HG02885 (cell line): ENCODE results near the gene EHMT2.

ENCODE experiments used
- ATAC-seq: cut with Tn5 transposase; IDR thresholded peaks from one replicate; pipeline ENCODE4 v1.9.1; 2021; ENCODE audit warnings: mild to moderate bottlenecking; ENCODE audit not compliant: unreplicated experiment, poor library complexity

The EHMT2 gene

DNA sequence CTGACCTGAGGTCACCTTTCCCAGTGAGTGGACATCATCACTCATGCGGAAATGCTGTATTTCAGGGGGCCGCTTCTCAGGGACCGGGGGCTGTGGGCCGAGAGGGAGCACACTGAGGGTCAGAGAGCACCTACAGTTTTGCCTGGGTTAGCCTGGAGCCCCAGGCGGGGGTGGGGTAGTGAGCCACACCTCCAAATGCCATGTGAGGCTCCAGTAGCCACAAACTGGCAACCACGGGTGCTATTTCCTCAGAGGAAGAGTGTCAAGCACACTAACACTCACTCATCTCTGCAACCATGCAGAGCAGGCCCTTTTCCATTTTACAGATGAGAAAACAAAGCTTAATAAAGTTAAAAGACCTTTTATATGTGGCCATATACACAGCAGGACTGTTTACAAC lies 4.7 kb downstream of the EHMT2 start:
- ATAC-seq: no peak

DNA sequence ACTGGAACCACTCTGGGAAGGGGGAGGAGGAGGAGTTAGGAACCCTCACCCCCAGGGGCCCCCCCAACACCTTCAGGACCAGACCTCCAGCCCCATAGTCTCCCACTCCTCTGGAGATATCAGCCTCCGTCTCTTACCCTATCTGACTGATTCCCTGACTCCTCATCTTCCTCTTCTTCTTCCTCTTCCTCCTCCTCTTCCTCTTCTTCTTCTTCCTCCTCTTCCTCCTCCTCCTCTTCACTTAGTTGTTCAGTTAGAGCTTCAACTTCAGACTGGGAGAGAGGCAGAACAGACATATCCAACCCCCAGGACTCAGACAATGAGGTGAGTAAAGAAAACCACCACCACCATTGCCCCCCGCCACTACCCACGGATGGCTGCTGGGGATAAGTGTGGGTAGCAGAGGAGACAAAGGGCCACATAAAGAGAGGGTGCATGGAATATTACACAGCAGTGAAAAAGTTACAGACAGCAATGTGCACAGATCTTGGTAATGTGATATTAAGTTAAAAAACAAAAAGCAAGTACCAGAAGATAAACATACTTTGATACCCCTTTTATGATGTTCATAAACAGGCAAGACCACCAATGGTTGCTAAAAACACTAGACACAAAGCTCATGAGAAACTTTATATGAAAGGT lies 8.0 kb downstream of the EHMT2 start:
- ATAC-seq: no peak

DNA sequence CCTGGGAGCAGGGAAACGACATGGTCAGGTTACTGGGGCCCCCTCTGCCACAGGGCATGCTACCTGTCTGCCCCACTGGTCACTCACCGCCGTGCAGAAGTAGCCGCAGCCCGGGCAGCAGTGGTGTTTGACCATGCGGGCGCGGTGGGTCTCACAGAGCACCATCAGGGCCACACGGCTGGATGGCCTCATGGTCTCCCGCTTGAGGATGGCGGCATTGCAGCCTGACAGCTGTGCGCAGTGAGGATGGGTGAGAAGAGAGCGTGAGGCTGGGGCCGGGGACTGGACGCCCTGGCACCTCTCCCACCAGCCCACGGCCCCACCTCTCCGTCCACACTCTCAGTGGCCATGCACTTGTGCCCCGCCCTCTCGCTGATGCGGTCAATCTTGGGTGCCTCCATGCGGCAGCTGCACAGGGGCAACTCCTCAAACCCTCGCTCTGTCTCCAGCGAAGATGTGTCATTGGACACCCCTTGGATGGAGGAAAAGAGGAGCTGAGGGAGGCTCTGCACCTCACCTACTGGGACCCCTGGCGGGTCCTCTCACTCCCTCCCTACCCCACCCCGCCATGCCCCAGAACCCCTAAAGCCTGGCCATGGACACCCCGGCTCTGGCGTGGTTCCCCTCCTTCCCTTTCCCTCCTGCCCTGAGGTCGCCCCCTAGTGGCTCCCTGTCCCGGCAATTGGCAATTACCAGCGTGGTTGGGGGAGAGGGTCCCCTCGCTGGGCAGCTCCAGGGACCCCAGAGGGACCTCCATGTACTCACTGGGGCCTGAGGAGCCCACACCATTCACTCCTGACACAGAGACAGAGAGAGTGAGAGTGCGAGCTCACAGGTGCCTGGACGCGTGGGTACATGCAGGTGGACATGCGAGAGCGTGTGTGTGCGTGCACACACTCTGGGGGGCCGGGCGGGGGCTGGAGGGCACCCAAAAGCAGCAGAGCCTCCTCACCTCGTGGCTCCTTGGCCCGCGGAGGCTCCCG lies 8.9 kb downstream of the EHMT2 start:
- no peak for ATAC-seq

DNA sequence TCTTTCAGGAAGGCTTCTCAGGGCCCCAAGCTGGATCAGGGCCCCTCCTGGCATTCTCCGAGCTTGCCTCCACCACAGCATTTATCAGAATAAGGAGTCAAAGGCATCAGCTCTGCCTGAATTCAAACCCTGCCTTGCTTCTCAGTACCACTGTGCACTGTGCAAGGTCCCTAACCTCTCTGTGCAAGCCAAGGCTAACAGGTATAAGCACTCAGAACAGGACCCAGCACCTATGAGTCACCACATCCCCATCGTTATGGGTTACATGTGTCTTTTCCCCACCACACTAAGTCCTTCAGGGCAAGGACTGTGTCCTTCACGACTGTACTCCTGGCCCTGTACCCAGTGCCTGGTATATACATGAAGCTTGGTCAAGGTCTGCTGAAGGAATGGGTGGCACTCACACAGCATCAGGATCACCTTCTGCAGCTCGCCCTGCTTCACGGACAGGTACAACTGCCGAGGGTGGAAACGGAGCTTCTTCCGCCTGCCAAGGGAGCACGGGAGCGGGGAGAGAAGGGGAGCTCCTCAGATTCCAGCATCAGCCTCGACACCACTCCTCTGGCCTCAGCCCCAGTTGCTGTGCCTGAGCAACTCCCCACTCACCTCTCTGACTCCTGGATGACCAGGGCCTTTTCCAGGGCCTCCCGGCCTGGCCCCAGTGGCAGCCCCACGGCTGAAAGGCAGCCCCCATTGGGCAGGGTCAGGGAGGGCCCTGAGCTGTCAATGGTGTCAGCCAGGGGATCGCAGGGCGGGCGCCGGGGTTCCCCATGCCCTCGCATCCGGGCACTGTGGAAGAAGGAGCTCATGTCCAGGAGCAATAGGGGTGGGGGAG lies 10.1 kb downstream of the EHMT2 start:
- no peak for ATAC-seq

DNA sequence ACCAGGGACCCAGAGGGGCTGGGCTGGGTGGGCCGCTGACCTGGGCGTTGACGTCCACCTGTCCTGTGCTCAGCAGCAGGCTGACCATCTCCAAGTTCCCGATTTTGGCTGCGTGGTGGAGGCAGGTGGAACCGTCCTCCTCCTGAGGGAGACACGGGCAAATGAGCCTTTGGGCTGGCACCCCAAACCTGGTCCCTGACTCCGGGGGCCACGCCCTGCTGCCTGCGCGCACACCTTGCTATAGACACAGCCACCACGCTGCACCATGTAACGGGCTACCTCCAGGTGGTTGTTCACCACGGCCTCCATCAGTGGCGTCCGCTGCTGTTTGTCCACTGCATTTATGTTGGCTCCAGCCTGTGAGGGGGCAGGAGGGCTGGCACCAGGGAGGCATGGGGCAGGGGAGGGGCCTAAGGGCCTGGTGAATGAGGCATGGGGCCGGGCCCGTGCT lies 10.9 kb downstream of the EHMT2 start:
- ATAC-seq: no peak

DNA sequence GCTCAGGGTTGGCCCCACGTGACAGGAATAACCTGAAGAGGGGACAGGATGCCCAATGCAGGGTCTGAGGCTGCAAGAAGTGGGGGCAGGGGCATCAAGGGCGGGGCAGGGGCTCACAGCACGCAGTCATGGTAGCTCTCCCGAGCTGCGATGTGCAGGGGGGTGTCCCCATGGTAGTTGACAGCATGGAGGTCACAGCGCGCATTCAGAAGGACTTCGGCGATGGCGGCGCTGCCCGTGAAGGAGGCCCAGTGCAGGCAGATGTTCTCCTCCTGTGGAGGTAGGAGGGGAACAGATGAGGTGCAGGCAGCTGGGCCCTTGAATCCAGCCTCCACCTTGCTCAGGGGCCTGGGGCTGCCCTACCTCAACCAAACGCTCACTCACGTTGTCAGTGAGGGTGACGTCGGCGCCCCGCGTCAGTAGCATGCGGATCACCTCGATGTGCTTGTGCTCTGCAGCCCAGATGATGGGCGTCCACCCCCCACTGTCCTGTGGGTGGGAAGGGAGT lies 12.9 kb downstream of the EHMT2 start:
- no peak for ATAC-seq

- no peak for ATAC-seq
These were observed 13.8 kb downstream of the EHMT2 start for GRCh38 chr6:31883676-31884075.

GRCh38 chr6:31882344-31882743 lies 15.2 kb downstream of the EHMT2 start:
- ATAC-seq: no peak

- ATAC-seq: no peak
These were observed 16.2 kb downstream of the EHMT2 start for GRCh38 chr6:31881136-31881859.

GRCh38 chr6:31880616-31881015 lies 16.9 kb downstream of the EHMT2 start:
- ATAC-seq: no peak

- ATAC-seq: no peak
These were observed 17.6 kb downstream of the EHMT2 start for GRCh38 chr6:31879901-31880300.

GRCh38 chr6:31879143-31879542 lies 18.4 kb downstream of the EHMT2 start:
- no peak for ATAC-seq

DNA sequence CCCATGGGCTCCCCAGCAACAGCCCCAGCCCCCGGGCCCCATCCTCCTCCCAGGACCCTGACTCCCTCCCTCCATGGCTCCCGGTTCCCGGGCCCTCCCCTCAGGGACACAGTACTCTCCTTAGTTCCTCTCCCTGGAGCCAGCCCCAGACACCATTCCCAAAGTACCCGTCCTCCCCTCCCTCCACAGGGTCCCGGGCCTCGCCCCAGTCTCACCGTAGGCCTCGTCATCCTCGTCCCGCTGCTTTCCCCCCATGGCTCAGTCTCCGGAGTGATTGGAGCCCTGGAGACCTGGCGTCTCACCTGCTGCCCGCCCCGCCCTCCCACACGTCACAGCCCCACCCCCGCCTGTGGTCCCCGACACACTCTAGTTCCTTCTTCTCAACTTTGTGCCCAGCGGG lies 18.8 kb downstream of the EHMT2 start, which contains the start of gene SLC44A4:
SLC44A4 (minus strand) TSS at position 272 of the 400 bp plus-strand sequence; CDS start at position 255, 17 bp downstream.
- no peak for ATAC-seq

DNA sequence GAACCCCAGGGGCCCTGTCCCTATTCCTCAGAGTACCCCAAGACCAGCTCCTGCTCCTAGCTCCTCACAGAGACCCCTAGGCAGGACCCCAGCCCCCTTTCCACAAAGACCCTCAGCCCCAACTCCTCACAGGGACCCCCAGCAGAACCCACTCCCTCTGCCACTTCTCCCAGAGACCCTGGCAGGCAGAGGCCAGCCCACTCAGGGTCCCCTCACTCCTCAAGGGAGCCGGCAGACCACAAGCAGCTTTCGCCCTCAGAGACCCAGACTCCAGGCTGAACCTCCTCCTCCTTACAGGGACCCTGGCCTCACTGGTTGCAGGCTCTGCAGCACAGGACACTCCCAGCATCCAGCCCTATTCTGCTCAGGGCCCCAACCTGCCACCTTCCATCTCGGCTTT lies 19.3 kb downstream of the EHMT2 start:
- no peak for ATAC-seq

DNA sequence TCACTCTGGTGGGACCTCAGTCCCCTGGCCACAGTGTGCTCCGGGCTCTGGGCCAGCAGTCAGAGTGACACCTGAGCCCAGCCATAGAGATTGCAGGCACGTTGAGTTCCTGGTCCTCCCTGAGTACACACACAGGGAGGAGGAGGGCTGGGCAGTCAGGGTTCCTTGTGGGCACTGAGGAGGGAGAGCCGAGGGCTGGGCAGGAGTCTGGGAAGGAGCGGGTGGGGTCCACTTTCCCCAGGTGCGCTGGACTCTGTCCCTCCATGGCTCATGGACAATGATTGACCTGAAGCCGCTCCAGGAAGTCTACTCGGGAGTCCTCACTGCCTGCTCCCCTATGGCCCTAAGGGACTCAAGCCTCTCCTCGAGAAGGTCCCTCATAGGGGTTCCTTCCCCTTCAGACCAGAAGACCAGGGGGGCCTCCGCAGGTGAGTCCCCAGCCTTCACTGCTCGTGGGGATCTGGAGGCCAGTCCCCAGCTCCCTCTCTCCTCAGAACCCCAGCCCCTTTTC lies 19.8 kb downstream of the EHMT2 start:
- ATAC-seq: no peak

DNA sequence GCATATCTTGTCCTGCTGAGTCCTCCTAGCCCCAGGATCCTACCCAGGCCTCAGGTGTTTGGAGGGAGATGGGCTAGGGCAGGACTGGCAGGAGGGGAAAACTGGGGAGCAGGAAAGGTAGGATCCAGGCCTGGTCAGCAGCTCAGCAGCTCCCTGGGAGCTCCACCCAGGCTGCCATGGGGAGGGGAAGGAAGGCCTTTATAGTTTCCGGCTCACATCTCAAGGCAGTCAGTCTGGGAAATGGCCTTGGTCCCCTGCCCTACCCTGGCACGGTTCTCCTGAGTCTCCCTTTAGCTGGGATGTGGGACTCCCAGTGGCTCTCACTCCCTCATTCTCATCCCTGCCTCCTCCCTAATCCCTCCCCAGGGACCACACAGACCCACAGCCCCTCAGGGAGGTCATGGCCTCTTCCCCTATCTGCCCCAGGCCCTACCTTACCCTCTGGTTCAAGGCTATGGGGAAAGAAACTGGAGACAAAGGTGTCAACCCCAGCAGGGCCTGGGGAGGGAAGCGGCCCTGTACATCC lies 20.3 kb downstream of the EHMT2 start:
- ATAC-seq: no peak

- ATAC-seq: no peak
These were observed 21.1 kb downstream of the EHMT2 start for GRCh38 chr6:31876357-31876756.

GRCh38 chr6:31875877-31876276 lies 21.6 kb downstream of the EHMT2 start:
- no peak for ATAC-seq

DNA sequence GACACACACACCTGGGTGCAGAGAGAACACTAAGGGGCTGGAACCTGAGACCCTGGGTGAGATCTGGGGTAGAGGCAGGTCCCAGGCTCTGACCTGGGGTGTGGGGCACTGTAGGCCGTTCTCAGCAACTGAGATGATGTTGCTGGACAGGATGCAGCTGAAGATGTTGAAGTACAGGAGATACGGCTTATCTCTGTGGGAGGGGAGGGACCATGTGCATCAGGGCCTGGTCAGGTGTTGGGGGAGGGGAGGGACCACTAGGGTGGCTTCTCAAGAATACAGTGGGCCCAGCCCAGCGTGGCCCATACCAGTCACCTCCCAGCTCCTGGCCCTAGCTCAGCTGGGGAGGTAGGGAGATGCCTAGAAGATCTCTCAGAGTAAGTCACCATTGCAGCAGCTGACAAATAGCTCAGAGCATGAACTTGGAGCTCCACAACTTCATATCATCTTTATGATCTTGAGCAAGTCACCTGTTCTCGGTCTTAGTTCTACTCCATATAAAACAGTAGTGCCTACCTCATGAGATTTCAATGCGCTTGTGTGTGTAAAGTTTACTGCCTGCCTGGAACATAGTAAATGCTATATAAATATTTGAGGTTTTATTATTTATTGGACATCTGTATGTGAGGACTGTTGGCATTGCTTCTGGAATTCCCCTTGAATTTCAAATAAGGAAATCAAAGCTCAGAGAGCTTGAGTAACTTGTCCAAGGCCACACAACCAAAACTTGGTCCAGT lies 22.5 kb downstream of the EHMT2 start:
- ATAC-seq: no peak
